Heart left ventricle (tissue), 16 donors: ENCODE measurements around the gene SMARCAL1. TPM values are rescaled to one million over a fixed set of nuclear protein-coding genes. Genes with fewer than 3 reads are reported as not detected.

ENCODE experiments used
- ATAC-seq, 4 donors: fragments of 200-7000 bp; cut with Tn5 transposase; one replicate each; pipeline ENCODE4 v1.9.1; 2020 to 2022; ENCODE audit warnings: moderate library complexity in 4 of 4, mild to moderate bottlenecking in 3 of 4, moderate number of reproducible peaks in 1 of 4
- DNase-seq, 5 donors: peaks; one replicate each; pipeline ENCODE4 v3.0.0-alpha.2; 2020
- H3K27ac ChIP-seq, 12 donors: fragments of 200-600 bp; sonication (generic) in 4 of 12; one replicate each; pipeline versions ENCODE4 v1.5.0 to v1.8.0; 2016 to 2022; ENCODE audit warnings: mild to moderate bottlenecking in 2 of 12
- H3K27me3 ChIP-seq, 9 donors: fragments of 200-600 bp; sonication (generic) in 2 of 9; one replicate each; pipeline versions ENCODE4 v1.5.1 to v1.8.0; 2016 to 2022; ENCODE audit warnings: mild to moderate bottlenecking in 3 of 9
- H3K36me3 ChIP-seq, 9 donors: fragments of 200-600 bp; sonication (generic) in 2 of 9; one replicate each; pipeline versions ENCODE4 v1.5.0 to v1.8.0; 2018 to 2022; ENCODE audit warnings: mild to moderate bottlenecking in 2 of 9
- H3K4me1 ChIP-seq, 12 donors: fragments of 200-600 bp; sonication (generic) in 4 of 12; one replicate each; pipeline versions ENCODE4 v1.5.0 to v1.8.0; 2016 to 2022; ENCODE audit warnings: mild to moderate bottlenecking in 3 of 12
- H3K4me3 ChIP-seq, 12 donors: fragments of 200-600 bp; sonication (generic) in 4 of 12; one replicate each; pipeline versions ENCODE4 v1.5.0 to v1.8.0; 2017 to 2022; ENCODE audit warnings: mild to moderate bottlenecking in 9 of 12, moderate library complexity in 4 of 12
- H3K9me3 ChIP-seq, 12 donors: fragments of 200-600 bp; sonication (generic) in 4 of 12; one replicate each; pipeline versions ENCODE4 v1.5.0 to v1.8.0; 2016 to 2022; ENCODE audit warnings: mild to moderate bottlenecking in 1 of 12
- CTCF ChIP-seq, 12 donors: fragments of 200-600 bp; sonication (generic) in 4 of 12; IDR thresholded peaks; one replicate each; pipeline versions ENCODE4 v1.5.0 to v1.8.0; 2018 to 2022; ENCODE audit warnings: antibody characterized with exemption in 12 of 12, mild to moderate bottlenecking in 5 of 12
- POLR2A ChIP-seq, 2 donors: fragments of 450-650 bp; IDR thresholded peaks; one replicate each; pipeline ENCODE4 v1.6.1; 2017; ENCODE audit warnings: antibody characterized with exemption in 2 of 2, mild to moderate bottlenecking in 2 of 2, moderate library complexity in 2 of 2
- WGBS, 4 donors: extraction: QIAGEN DNeasy Blood & Tissue Kit in 2 of 4; methylation state at CpG; one replicate each; pipeline versions ENCODE4 v1.1.5 to v1.1.7; 2013 to 2018; 5-methylcytosine and 5-hydroxymethylcytosine counted together
- intact Hi-C, 10 donors: fragments of 100-400 bp; cut with DNase I; formaldehyde crosslinking; loops; one replicate each; pipeline versions ENCODE4 v1.11.1 to v1.14.2; 2022
- polyA plus RNA-seq, 2 donors: library from polyadenylated mRNA; stranded (reverse); fragments of 200-250 nt; gene quantifications; one replicate each; pipeline ENCODE4 v1.2.3, GENCODE V29; 2013
- total RNA-seq, 9 donors: library from RNA; depleted of rRNA in 2 of 9; stranded (reverse); fragments of >200 nt in 2 of 9; fragmentation: NEBNext Ultra II Directional in 3 of 9; extraction: Animal tissue kit (Norgen Biotek cat#: 25700) in 3 of 9; gene quantifications; one replicate each; pipeline versions ENCODE4 v1.1.0 to v1.2.4, GENCODE V29; 2016 to 2023
- donor health status: ischemic (EF 13 %, LVEDD 7.1; RV severe dilation, severe dysfunction).
- donor health status: healthy with polysubstance abuse.
- donor health status: DM: no; HTN: yes; CAD: no.
- donor health status: DM: no; HTN: no; CAD: no.
- donor health status: ischemic (EF 25% LVEDD 6.9; RV normal size, moderate dysfunction).
- donor health status: ischemic (EF 25% LVEDD 5.7; RV mildly dilated, moderate dysfunction).
- donor health status: healthy.
- donor health status: DM: yes; HTN: yes; CAD: no.
- donor health status: ischemic (EF 35%, LVEDD 5.7; RV mildly dilated, moderate dysfunction).
- donor health status: nonischemic (EF 11% LVEDD 7.7; RV severe dilation, severe dysfunction).
- donor health status: DM: yes; HTN: yes; CAD: no.
- donor health status: PGD.
- donor health status: ischemic (EF 29% LVEDD 5.4; RV normal size, mild dysfunction).
- donor health status: nonischemic (EF 23%, LVEDD 6.1; RV moderate dilation, normal function).

SMARCAL1 gene
- total and polyA plus RNA-seq, 11 donors = 5.0 to 17.1 (median 10.6) TPM

GRCh38 chr2:216492597-216493333 is 80.5 kb downstream of the SMARCAL1 start:
- intact Hi-C loops = no loop called here
- Histone ChIP-seq H3K4me1 (peaks cover 0 to 41% (median 5%) of the 10 kb centered on the region in 12 donors), H3K27ac (no peak overlapping the region), H3K27me3 (no peaks in the 10 kb centered on the region), H3K4me3 (no peak overlapping the region), H3K36me3 (no peaks in the 10 kb centered on the region), H3K9me3 (no peaks in the 10 kb centered on the region)
- DNase-seq (no peak), ATAC-seq (no peak)
- WGBS, 4 donors = 70 to 83% (median 83%) methylated on average over 6 of the region's 6 CpGs
- TF ChIP-seq CTCF (IDR thresholded peaks at IDR 0.05) (no peak), POLR2A (IDR thresholded peaks at IDR 0.05) (no peak)

- Histone ChIP-seq H3K36me3 (no peaks in the 10 kb centered on the region), H3K27ac (no peak overlapping the region), H3K27me3 (no peaks in the 10 kb centered on the region), H3K4me3 (no peak overlapping the region), H3K4me1 (peaks cover 0 to 46% (median 8%) of the 10 kb centered on the region in 12 donors), H3K9me3 (no peaks in the 10 kb centered on the region)
- DNase-seq (no peak), ATAC-seq (no peak)
- WGBS, 4 donors = 94 to 100% (median 98%) methylated on average over 1 of the region's 1 CpG
- intact Hi-C loops = no loop called here
- TF ChIP-seq CTCF (IDR thresholded peaks at IDR 0.05) = no peak
- TF ChIP-seq POLR2A (IDR thresholded peaks at IDR 0.05) = no peak
Measured at GRCh38 chr2:216493334-216493685, 81.0 kb downstream of the SMARCAL1 start.

GRCh38 chr2:216495656-216496055 is 83.4 kb downstream of the SMARCAL1 start:
- 61 to 72% (median 69%) methylated on average over 2 of the region's 2 CpGs for WGBS, 4 donors
- Histone ChIP-seq H3K4me3 (no peak overlapping the region), H3K9me3 (no peaks in the 10 kb centered on the region), H3K36me3 (peaks cover 0 to 14% (median 10%) of the 10 kb centered on the region in 9 donors), H3K27ac (peak overlapping the region in 1 of 12 donors; percentile 38), H3K27me3 (no peaks in the 10 kb centered on the region), H3K4me1 (peaks cover 4 to 63% (median 22%) of the 10 kb centered on the region in 12 donors)
- intact Hi-C loops = loop anchor here in 1 of 10 donors (5.0 kb wide), 1 partner anchor 83 kb away; the partner anchor contains the start of gene SMARCAL1
- no peak for TF ChIP-seq CTCF (IDR thresholded peaks at IDR 0.05)
- TF ChIP-seq POLR2A (IDR thresholded peaks at IDR 0.05) = no peak
- no peak for DNase-seq
- no peak for ATAC-seq

GRCh38 chr2:216497382-216498069 is 85.2 kb downstream of the SMARCAL1 start:
- peak in 1 of 4 donors; percentile 4 for ATAC-seq

More at GRCh38 chr2:216497382-216498069, 85.2 kb downstream of the SMARCAL1 start:
- TF ChIP-seq CTCF (IDR thresholded peaks at IDR 0.05) (no peak), POLR2A (IDR thresholded peaks at IDR 0.05) (no peak)
- intact Hi-C loops = loop anchor here in 1 of 10 donors (5.0 kb wide), 1 partner anchor 85 kb away; the partner anchor contains the start of gene SMARCAL1
- Histone ChIP-seq H3K27ac (peak overlapping the region in 11 of 12 donors; percentile 59 to 96 (median 82)), H3K4me3 (peak overlapping the region in 11 of 12 donors; percentile 59 to 96 (median 78)), H3K4me1 (peaks cover 4 to 72% (median 23%) of the 10 kb centered on the region in 12 donors), H3K9me3 (no peaks in the 10 kb centered on the region), H3K27me3 (no peaks in the 10 kb centered on the region), H3K36me3 (peaks cover 0 to 33% (median 29%) of the 10 kb centered on the region in 9 donors)
- no peak for DNase-seq
- 68 to 83% (median 80%) methylated on average over 6 of the region's 6 CpGs for WGBS, 4 donors
